WI38 (cell line): ENCODE results near the gene GFAP.

ENCODE experiments used
- H3K4me3 ChIP-seq: 2 replicates; pipeline ENCODE4 v1.5.1; 2011; ENCODE audit warnings: low read depth, mild to moderate bottlenecking, control low read depth, low read length
- TF ChIP-seq, protein P1 (sequence below): IDR thresholded peaks from 2 replicates; pipeline ENCODE4 v1.5.1; 2012; ENCODE audit warnings: low read depth, mild to moderate bottlenecking, control low read depth, low read length

The GFAP gene

GRCh38 chr17:44865231-44865660 lies 50.1 kb downstream of the GFAP start:
- H3K4me3 ChIP-seq, result no peak overlapping the region
- TF ChIP-seq, protein P1, sequence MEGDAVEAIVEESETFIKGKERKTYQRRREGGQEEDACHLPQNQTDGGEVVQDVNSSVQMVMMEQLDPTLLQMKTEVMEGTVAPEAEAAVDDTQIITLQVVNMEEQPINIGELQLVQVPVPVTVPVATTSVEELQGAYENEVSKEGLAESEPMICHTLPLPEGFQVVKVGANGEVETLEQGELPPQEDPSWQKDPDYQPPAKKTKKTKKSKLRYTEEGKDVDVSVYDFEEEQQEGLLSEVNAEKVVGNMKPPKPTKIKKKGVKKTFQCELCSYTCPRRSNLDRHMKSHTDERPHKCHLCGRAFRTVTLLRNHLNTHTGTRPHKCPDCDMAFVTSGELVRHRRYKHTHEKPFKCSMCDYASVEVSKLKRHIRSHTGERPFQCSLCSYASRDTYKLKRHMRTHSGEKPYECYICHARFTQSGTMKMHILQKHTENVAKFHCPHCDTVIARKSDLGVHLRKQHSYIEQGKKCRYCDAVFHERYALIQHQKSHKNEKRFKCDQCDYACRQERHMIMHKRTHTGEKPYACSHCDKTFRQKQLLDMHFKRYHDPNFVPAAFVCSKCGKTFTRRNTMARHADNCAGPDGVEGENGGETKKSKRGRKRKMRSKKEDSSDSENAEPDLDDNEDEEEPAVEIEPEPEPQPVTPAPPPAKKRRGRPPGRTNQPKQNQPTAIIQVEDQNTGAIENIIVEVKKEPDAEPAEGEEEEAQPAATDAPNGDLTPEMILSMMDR, result peak; percentile 78

- no peak overlapping the region for H3K4me3 ChIP-seq
- TF ChIP-seq, protein P1, result no peak
Observed at GRCh38 chr17:44864831-44865230, 50.5 kb downstream of the GFAP start.

- no peak overlapping the region for H3K4me3 ChIP-seq
- TF ChIP-seq, protein P1, result no peak
Observed at GRCh38 chr17:44863061-44863918, 52.0 kb downstream of the GFAP start.

- H3K4me3 ChIP-seq, result no peak overlapping the region
- TF ChIP-seq, protein P1, result no peak
Observed at GRCh38 chr17:44862278-44862914, 52.9 kb downstream of the GFAP start.

- TF ChIP-seq, protein P1, result no peak
- H3K4me3 ChIP-seq, result no peak overlapping the region
Observed at GRCh38 chr17:44859701-44860100, 55.6 kb downstream of the GFAP start.

DNA sequence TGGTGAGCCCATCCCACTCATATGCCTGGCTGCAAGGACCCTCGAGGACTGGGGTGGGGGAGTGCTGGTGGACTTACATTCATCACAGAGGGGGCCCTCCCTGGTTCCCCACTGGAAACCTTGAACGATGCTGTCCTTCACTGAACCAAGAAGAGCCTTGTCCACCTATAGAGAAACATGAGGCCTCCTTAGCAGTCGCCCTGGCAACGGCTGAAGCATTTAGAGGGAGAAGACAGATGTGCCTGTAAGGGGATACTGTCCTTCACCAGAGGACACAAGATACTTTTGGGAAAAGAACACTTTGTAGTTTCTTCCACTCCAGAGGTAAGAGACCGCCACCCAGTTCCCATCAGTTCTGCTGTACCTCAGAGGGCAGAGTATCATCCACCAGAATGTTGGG lies 61.1 kb downstream of the GFAP start:
- no peak overlapping the region for H3K4me3 ChIP-seq

More for the DNA sequence above, 61.1 kb downstream of the GFAP start:
- TF ChIP-seq, protein P1, result no peak
